ENCODE measurements around the gene TRUB2.

DNA sequence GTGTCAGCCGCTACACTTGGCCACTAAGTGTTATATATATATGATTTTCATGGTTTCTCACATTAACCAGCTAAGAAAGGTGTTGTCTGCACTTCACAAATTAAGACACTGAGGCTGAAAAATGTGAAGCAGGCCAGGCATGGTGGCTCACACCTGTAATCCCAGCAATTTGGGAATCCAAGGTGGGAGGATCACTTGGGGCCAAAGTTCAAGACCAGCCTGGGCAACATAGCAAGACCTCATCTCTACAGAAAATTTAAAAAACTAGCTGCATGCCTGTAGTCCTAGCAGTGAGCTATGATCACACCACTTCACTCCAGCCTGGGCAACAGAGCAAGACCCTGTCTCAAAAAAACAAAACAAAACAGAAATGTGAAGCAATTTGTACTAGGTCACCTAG lies 2.2 kb upstream of the TRUB2 start:
- TF ChIP-seq, protein P1, sequence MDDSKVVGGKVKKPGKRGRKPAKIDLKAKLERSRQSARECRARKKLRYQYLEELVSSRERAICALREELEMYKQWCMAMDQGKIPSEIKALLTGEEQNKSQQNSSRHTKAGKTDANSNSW (CRISPR knock-in tag; IDR thresholded peaks at IDR 0.05; ENCODE audit: borderline replicate concordance): no peak
- TF ChIP-seq ATF7 (IDR thresholded peaks at IDR 0.05): no peak
- no peak for TF ChIP-seq ATF7 (CRISPR knock-in tag; IDR thresholded peaks at IDR 0.05)
- no peak for TF ChIP-seq HIVEP1 (CRISPR knock-in tag; IDR thresholded peaks at IDR 0.05)
